ENCODE results near the gene PTGFRN. TPM values are rescaled to one million over a fixed set of nuclear protein-coding genes. Genes with fewer than 3 reads are reported as not detected.
A peak's percentile ranks its signal among the peaks of the same experiment; 100 is the strongest.

Gene PTGFRN
- total and polyA plus RNA-seq, 7 donors: 0.79 to 8.1 (median 2.3) TPM

DNA sequence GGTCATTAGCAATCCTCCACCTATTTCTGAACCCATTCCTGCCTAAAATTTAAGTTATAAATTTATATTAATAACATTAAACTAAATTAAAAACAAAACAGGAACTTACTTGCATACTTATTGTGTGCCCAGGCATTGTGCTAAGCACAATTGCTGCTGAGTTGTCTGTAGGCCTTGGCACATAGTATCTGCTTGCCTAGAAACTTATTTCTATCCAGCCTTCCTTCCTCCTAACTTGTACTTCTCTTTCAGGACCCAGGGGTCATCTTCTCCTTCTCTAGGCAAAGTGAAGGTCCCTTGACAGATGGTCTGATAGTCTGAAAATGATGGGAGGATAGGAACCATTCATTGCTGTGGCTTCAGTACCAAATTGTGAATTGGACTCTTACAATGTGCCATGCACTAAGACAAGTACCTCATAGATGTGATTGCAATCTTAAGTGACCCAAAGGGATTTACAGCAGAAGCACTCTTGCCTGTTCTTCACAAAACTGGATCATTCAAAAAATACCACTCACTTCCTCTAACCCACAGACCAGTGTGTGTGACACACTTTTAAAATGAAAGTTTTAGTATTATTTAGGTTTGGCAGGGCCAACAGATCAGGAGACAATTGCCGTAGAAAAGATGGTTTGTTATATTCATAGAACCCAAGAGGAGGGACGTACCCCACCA lies 81.6 kb downstream of the PTGFRN start:
- no peaks in the 10 kb centered on the region for H3K36me3 ChIP-seq (ENCODE audit: insufficient read depth in 1 of 2, low read depth in 1 of 2)
- intact Hi-C loops (cut with DNase I): no loop called here
- no peak for DNase-seq
- peak overlapping the region; percentile 30 for H3K27ac ChIP-seq
- WGBS, 3 donors: 46 to 96% (median 73%) methylated on average over 2 of the region's 2 CpGs
- no peaks in the 10 kb centered on the region for H3K9me3 ChIP-seq
- no peaks in the 10 kb centered on the region for H3K4me1 ChIP-seq
- no peak overlapping the region for H3K4me3 ChIP-seq
- no peaks in the 10 kb centered on the region for H3K27me3 ChIP-seq (ENCODE audit: insufficient read depth in 3 of 3, low read length in 2 of 3)
- no peak for TF ChIP-seq CTCF (IDR thresholded peaks at IDR 0.05)
- peak in 1 of 4 donors; percentile 13 for ATAC-seq

DNA sequence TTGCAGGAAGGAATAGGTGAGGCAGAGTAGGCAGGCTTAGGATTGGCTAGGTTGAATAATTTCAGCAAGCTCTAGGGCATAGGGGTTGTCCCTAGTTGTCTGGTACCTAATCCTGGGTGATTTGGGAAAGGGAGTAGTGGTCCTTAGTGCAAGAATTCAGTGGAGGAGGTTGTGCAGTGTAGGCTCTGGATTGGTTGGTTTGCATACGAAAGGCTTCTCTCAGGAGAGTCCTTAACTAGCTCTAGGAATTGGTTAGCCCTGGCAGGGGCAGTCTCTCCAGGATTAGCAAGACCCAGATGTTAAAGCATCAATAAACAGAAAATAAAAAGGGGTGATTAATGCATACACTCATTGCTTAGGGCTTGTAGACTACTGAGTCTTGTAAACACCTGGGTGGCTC lies 82.2 kb downstream of the PTGFRN start:
- H3K9me3 ChIP-seq: no peaks in the 10 kb centered on the region
- H3K27ac ChIP-seq: no peak overlapping the region
- no peaks in the 10 kb centered on the region for H3K27me3 ChIP-seq (ENCODE audit: insufficient read depth in 3 of 3, low read length in 2 of 3)
- no peak for TF ChIP-seq CTCF (IDR thresholded peaks at IDR 0.05)
- no peaks in the 10 kb centered on the region for H3K4me1 ChIP-seq
- 94 to 100% (median 95%) methylated on average over 1 of the region's 1 CpG for WGBS, 3 donors
- DNase-seq: no peak
- H3K4me3 ChIP-seq: no peak overlapping the region
- no peak for ATAC-seq
- no peaks in the 10 kb centered on the region for H3K36me3 ChIP-seq (ENCODE audit: insufficient read depth in 1 of 2, low read depth in 1 of 2)
- intact Hi-C loops (cut with DNase I): no loop called here

DNA sequence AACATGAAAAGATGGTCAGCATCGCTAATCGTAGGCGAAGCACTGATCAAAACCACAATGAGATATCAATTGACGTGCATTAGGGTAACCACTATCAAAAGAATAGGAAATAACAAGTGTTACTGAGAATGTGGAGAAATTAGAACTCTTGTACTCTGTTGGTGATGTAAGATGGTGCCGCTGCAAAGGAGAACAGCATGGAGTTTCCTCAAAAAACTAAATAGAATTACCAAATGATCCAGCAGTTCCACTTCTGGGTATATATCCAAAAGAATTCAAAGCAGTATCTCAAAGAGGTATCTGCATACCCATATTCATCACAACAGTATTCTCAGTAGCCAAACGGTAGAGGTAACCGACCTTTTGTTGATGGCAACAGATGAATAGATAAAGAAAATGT lies 83.6 kb downstream of the PTGFRN start:
- TF ChIP-seq CTCF (IDR thresholded peaks at IDR 0.05): no peak
- no peak for DNase-seq
- intact Hi-C loops (cut with DNase I): no loop called here
- WGBS, 3 donors: 96 to 97% (median 96%) methylated on average over 7 of the region's 7 CpGs
- Histone ChIP-seq H3K27ac (no peak overlapping the region), H3K9me3 (no peaks in the 10 kb centered on the region), H3K4me3 (no peak overlapping the region), H3K4me1 (no peaks in the 10 kb centered on the region), H3K27me3 (ENCODE audit: insufficient read depth in 3 of 3, low read length in 2 of 3) (no peaks in the 10 kb centered on the region), H3K36me3 (ENCODE audit: insufficient read depth in 1 of 2, low read depth in 1 of 2) (no peaks in the 10 kb centered on the region)
- no peak for ATAC-seq

- ATAC-seq: no peak
- no peak for TF ChIP-seq CTCF (IDR thresholded peaks at IDR 0.05)
- Histone ChIP-seq H3K4me3 (no peak overlapping the region), H3K4me1 (no peaks in the 10 kb centered on the region), H3K27me3 (ENCODE audit: insufficient read depth in 3 of 3, low read length in 2 of 3) (no peaks in the 10 kb centered on the region), H3K27ac (no peak overlapping the region), H3K36me3 (ENCODE audit: insufficient read depth in 1 of 2, low read depth in 1 of 2) (no peaks in the 10 kb centered on the region), H3K9me3 (no peaks in the 10 kb centered on the region)
- DNase-seq: no peak
- intact Hi-C loops (cut with DNase I): no loop called here
- 76 to 82% (median 79%) methylated on average over 2 of the region's 2 CpGs for WGBS, 3 donors
These were observed 84.7 kb downstream of the PTGFRN start for GRCh38 chr1:116994411-116994810.

DNA sequence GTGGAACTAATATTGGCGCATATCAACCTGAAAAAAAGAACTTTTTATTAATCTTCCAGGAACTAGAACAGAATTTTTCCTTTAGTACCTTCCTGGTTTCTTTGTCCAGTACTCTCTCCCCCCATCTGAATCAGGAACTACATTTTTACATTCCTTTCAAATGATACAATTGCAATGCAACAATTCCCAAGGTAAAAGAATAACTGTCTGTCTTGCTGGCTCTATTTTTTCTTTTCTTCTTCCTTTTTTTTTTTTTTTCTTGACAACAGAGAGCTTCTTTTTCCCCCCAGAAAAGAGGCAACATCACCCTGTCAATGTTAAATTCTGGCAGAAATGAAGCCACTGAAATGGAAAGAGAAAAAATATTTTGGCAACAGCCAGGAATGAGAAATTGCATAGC lies 87.3 kb downstream of the PTGFRN start:
- no peaks in the 10 kb centered on the region for H3K4me1 ChIP-seq
- ATAC-seq (no peak), DNase-seq (no peak)
- H3K9me3 ChIP-seq: no peaks in the 10 kb centered on the region
- H3K27me3 ChIP-seq (ENCODE audit: insufficient read depth in 3 of 3, low read length in 2 of 3): no peaks in the 10 kb centered on the region
- WGBS, 3 donors: 94 to 97% (median 96%) methylated on average over 1 of the region's 1 CpG
- H3K27ac ChIP-seq: no peak overlapping the region
- TF ChIP-seq CTCF (IDR thresholded peaks at IDR 0.05): no peak
- intact Hi-C loops (cut with DNase I): no loop called here
- H3K4me3 ChIP-seq: no peak overlapping the region
- H3K36me3 ChIP-seq (ENCODE audit: insufficient read depth in 1 of 2, low read depth in 1 of 2): no peaks in the 10 kb centered on the region

All from psoas muscle (tissue), 8 donors.